Fibroblast of skin of left quadriceps (primary cell): ENCODE measurements around the gene CCDC112.

Source experiments
- DNase-seq, 2 experiments: peaks; one replicate each; pipeline ENCODE4 v3.0.0-alpha.2; 2013; ENCODE audit warnings: low read depth in 2 of 2

Gene CCDC112

DNA sequence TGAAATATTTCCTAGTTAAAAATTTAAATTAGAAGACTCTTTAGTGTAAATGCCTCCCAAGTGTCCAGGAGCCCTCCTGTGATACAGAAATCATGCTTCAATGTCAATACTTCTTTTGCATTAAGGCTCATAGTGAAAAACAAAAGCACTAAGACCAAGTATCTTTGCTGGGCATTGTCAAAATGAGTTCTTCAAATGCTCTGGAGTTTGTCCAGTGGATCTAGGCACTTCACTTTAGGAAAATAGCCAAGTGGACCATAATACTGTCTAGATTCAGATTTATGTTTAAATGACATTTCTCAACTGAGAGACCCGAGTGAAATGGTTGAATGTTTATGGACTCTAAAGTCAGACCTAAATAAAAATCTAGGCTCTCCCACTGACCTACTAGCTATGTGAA, 21.3 kb upstream of the CCDC112 start:
- DNase-seq: no peak

DNA sequence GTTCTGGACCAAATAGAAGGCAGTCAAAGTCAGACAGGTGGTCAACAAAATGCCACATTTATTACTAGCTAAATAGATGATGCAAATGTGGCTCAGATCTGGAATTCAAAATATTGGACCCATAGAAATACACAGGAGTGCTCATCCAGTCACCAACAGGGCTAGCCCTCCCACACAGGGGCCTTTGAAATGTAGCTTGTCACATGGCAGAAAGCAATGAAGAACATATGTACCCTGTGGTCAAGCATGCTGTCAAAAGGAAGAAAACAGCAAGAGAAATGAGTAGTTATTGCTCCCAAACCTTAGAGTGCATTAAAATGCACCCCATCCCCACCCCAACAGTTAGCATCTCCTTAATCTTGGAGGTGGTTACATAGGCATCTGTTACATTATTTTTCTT, 20.9 kb upstream of the CCDC112 start:
- no peak for DNase-seq

DNA sequence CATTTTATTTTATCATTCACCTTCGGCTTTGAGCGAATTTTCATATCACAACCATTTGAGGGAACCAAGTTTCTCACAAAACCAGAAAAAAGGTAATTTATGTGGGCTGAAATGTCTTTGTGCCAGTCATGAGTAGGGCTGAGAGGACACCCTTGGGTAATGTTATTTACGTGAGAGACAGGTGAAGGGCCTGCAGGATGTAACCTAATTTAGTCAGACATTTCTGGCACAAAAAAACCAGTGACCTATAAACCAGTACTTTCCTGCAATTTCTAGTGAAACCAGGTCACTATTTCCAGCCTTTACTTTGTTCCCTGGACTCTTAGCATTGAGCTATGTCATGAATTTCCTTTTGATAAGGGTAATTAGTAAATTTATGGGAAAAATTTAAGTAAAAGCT, 17.2 kb upstream of the CCDC112 start:
- no peak for DNase-seq

DNA sequence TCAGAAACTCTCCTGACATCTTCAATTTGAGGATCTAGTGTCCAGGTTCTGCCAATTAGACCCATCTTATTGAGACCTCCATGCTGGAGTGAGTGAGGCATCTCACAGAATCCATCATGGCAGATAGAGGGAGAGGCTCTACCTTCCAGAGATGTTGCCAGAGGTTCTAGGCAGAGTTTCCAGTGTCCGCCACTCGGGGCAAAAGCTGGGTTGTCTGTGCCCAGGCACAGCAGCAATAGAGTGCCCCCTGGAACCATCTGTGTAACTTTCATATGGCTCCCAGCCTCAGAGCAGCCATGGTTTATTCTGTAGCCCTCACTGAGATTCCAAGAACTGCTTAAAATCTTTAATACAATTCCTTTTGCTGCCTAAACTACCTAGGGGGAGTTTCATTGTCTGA, 16.6 kb upstream of the CCDC112 start:
- no peak for DNase-seq

DNA sequence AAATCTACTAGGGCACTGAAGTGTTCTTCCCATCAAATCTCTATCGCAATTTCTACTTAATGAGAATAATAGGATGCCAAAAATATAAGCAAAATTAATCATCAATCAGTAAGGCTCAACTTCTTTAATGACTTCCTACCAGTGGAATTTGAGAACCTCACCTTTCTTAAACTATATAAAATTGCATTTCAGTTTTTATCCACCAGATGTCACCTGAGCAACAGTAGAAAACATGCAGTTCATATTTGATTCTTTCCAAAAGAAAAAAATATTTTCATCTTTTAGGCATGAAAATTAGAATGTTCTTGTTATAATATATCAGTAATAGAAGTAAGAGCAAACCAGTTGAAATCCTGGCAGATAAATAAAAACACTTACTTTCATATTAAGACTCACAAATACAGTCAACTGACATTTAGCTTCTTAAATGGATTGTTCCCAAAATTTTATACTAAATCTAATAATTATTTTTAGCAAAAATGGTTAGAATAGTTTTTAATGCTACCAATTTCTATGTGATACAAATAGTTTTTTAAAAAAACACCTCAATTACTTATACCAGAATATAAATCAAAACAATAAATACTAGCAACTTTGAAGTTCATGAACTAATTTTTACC, 13.4 kb upstream of the CCDC112 start:
- DNase-seq: no peak

DNA sequence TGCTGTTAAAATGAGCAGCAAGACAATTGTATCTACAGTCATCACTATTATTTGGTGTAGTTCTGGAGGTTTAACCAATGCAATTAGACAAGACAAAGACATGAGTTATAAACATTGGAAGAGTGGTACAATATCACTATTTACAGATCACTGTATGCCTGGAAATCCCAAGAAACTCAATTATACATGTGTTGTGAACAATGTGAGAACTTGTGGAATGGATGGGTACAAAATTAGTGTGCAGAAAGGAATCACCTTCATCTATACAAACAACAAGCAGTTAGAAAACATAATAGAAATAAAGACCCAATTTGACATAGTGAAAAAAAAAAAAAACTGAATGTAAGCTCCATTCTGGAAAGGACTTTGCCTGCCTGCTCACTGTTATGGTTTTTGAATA, 12.4 kb upstream of the CCDC112 start:
- no peak for DNase-seq

DNA sequence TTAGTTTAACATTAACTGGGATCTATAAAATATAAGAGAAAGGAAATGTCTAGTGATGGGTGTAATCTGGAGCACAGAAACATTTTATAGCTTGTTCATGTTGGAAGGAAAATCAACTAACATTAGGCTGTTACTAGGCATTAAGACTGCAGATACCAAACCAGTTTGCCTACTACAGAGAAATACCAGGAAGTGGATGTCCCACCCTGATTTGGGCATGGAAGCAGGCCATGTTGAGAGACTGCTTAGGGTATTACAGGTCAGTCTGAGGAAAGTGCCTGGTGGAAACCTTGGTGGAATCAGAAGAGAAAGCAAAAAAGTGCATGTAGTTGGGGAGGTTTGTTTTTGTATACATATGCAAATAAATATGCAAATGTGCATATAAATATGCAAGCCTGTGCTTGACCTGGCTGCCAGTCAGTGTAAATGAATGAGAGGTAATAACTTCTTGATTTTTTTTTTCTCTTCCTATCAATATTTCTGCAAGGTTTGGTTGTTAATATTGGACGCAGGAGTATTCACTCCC, 9.6 kb upstream of the CCDC112 start:
- no peak for DNase-seq

DNA sequence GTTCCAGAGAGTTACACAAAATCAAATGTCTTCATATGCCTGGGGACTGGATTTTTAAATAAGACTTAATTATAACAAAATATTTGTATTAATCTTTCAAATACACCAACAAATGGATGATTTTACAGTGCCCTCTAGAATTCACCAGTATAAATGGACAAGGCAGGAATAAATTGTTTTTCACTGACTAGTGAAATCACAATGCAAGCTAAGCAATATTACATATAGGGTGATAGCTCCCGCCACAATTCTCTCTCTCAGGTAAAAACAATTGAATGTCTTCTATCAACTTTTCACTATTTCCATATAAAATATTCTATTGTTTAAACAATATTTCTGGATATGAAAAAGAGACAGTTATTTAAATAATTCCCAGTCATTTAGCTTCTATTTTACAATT, 8.0 kb upstream of the CCDC112 start:
- DNase-seq: no peak

DNA sequence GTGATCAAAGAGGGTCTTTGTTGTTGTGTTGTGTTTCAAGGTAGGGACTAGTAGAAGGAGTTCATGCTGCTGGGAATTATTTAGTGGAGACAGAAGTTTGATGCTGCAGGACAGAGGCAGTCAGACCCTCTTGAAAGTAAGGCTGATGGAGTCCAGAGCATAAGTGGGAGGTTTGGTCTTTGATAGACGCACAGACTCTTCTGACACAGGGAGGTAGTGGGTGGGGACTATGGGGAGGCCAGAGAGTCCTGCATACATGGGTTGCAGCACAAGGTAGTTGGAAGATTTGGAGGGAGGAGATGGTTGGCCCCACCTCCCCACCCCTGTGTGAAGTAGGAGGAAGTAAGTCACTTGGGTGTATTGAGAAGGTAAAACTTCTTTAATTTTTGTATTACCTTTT, 2.4 kb upstream of the CCDC112 start:
- no peak for DNase-seq

DNA sequence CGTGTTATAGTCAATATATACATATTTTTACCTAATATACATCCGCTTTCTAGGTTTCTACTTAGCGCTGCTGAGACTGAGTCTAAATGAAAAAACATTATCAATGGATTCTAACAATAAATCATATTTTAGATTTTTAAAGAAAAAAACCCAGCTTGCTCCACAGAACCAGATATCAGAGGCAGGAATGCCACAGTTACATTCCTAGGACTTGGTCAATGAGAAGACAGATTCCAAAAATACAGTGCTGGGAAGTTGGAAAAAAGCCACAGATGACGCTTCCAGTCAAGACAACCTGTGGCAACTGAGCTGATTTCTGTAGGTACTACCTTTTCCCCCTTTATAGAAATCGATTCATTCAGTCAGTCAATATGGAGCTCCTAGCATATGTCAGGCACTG, 577 bp upstream of the CCDC112 start:
- DNase-seq: no peak

DNA sequence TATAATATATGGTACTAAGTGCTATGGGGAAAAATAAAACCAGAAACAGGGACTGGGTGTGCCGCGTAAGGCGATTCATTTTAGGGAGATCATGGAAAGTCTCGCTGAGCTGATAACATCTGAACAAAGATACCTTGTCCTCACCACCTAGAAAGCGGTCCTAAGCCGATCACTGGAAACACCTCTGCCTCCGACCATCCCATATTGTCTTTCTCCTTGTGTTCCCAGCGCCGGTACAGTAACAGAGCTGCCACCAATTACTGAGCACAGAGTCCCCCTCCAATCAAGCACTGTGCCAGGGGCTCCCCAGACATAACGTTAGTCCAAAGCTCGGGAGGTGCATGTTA, 704 bp downstream of the CCDC112 start:
- DNase-seq: no peak

DNA sequence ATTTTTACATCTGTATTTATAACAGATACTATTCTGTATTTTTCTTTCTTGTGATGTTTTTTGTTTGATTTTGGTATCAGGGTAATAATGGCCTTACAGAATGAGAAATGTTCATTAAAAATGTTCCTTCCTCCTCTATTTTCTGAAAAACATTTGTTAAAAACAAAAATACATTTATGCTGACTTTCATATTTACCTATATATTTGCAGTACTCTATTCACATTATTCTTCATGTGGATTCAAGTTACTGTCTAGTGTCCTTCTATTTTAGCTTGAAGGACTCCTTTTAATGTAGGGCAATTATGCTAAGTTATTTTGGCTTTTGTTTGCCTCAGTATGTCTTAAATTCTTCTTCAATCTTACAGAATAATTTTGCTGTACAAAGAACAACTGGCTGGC, 5.1 kb downstream of the CCDC112 start:
- DNase-seq: no peak

DNA sequence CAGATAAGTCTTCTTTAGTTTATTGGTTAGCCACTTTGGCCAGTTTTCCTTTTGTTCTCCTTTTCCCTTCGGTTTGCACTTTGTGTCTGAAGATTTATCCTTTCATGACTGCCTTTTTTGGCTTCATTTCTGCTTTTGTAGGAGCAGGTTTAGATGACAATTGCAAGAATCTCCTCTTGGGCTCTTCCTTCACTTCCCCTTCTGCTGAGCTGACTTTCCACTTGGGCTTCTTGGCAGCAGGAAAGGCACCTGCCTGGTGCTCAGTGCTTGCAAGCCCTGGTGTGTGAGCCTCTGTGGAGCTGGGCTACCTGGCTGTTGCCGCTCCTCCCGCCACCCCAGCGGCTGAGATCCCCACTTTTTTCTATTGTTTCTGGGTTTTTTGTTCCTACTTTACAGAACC, 7.3 kb downstream of the CCDC112 start:
- DNase-seq: no peak

DNA sequence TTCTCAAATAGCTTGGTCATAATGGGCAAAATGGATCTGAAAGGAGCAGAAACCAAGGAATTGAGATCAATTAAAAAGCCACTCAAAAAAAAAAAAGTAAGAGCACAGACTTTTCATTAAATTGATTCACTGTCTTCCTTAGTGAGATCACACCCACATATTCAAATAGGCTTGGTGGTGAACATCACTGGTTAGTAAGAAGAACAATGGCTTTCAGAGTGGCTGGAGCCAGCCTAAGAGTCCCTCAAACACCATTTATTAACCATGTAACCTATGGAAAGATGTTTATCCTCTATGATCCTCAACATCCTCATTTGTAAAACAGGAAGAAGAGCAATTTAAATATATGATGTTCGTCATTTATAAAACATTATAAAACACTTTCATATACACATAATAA, 12.4 kb downstream of the CCDC112 start:
- DNase-seq: no peak

DNA sequence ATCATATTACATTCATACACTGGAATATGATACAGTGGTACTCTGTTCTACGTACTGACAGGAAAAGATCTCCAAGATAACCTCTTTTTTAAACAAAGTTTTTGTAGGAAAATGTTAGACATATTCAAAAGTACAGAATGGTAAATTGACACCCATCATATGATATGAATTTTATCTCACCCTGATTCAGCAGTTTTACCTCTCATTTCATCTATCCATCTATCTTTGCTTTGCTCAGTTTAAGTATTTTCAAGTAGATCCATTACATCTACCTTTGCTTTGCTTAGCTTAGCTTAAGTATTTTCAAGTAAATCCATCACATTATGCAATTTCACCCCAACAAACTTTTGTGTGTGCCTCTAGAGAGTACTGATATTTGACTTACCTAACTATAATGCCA, 14.3 kb downstream of the CCDC112 start:
- no peak for DNase-seq

DNA sequence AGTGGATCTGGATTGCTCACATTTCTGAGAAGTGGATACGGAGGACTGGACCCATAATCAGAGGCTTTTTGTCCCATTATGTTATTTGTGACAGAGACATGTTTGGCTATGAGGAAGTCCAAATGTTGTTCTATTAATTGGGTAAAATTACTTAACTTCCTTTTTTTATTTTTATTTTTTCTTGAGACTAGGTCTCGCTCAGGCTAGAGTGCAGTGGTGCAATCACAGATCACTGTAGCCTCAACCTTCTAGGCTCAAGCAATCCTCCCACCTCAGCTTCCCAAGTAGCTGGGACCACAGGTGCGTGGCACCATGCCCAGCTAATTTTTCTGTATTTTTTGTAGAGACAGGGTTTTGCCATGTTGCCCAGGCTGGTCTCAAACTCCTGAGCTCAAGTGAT, 21.9 kb downstream of the CCDC112 start:
- DNase-seq: no peak

DNA sequence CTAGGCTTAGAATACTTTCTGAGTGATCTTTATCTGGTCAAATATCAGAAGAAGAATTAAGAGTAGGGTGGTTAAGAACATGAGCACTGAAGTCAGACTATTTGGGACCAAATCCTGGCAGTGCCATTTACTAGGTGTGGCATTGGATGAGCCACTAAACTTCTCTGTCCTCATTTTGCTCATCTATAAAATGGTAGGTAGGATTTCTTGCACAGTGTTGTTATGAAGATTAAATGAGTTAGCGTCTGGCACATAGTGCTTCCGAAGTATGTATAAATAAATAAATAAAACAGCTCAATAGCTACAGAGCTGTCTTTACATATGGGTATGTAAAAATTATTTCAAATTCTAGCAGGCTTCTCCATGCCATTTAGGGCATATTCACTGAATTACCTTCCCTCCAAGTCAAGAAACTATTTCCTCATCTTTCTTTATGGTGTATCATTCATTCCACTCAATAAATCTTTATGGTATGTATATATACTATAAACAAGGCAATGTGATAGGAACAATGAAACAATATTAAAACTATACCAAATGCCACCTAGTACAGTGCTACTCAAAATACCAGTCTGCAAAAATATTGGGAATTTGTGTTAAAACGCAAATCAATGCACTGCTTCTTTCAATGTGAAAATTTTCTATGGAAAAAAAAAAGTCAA, 24.0 kb downstream of the CCDC112 start:
- DNase-seq: no peak

DNA sequence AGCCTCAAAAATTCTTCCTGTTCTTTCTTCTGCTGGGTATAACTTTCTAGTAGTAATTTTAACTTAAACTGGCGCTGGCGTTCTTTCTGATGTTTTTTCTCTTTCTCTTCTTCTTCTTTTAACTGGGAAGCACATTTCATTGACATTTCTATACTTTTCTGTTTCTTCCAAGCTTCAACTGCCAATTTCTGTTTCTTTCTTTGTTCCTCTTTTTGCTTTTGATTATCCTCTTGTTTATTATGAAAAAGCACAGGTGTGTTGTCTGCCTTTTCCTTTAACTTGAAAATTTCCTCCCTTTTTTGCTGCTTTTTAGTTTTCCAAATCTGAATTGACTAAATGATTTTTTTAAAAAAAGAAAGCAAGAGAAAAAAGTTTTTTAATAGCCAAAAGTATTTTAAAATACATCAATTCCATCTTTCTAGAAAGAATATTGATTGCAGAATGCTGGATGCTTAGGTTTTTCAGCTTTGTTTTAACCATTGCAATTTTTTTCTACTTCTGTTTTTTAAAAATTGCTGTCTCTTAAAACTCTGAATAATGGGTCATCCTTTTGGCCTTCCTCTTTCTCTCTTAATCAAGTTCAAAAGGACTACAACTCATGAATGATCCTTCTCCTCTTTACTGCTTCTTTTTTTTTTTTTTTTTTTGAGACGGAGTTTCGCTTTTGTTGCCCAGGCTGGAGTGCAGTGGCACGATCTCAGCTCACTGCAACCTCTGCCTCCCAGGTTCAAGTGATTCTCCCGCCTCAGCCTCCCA, 25.0 kb downstream of the CCDC112 start:
- DNase-seq: no peak

DNA sequence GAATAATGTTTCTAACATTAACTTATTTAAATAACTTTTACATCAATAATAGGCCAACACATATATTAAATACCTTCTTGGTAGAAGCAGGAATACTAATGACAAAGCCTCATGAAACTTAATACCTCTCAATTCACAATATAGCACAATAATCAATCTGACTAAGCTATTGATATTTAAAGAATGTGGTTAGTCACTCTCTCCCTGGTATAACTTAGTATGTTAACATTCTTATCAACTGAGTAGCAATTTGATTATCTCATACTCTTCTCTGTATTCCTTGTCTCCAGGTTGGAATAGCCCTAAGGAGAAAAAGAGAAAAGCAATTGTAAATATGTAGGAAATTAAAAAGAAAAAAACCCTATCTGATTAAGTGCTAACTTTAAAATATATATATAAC, 28.8 kb downstream of the CCDC112 start:
- peak in 1 of 2 experiments; percentile 14 for DNase-seq

DNA sequence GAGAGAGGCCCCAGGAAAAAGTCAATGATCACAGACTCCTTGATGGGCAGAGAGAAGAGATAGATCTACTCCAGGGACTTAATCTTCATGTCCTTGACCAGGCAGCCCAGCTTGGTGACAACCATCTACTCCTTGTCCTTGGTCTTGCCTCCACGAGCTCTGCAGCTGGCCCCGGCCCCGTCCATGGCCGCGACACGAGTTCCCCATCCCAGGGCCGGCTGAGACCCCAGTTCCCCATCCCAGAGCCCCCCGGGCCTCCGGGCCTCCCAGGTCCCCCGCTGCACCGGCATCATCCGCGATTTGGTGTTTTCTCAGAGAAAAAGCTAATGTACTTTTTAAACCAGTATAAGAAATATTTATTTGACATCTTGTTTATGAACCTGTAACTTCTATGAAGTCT, 31.2 kb downstream of the CCDC112 start:
- no peak for DNase-seq

DNA sequence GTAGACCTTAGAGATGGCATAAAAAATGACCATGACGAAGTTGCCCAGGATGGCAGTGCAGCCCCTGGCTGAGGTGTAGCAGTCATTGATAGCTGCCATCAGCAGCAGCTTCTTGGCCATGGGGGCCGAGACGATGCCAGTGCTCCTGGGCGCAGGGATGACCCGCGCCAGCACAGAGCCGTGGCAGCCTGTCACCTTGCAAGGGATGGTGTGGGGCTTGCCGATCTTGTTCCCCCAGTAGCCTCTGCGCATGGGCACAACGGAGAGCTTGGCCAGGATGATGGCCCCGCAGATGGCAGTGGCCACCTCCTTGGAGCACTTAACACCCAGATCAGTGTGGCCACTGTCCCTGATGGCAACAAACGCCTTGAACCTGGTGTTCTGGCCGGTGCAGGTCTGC, 31.7 kb downstream of the CCDC112 start:
- DNase-seq: no peak

DNA sequence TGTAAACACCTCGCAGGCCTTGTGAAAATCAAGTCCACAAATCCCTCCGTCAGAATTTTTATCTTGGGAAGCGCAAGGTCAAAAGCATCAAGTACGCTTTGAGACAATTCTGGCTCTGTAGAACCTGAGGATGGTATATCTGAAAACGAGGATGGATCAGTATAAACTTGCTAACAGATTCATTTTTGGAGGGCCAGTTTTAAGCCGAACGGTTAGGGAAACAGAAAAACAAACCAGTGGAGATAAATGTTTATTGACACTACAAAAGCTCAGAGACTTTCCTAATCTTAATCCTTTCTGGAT, 33.4 kb downstream of the CCDC112 start:
- DNase-seq: no peak

DNA sequence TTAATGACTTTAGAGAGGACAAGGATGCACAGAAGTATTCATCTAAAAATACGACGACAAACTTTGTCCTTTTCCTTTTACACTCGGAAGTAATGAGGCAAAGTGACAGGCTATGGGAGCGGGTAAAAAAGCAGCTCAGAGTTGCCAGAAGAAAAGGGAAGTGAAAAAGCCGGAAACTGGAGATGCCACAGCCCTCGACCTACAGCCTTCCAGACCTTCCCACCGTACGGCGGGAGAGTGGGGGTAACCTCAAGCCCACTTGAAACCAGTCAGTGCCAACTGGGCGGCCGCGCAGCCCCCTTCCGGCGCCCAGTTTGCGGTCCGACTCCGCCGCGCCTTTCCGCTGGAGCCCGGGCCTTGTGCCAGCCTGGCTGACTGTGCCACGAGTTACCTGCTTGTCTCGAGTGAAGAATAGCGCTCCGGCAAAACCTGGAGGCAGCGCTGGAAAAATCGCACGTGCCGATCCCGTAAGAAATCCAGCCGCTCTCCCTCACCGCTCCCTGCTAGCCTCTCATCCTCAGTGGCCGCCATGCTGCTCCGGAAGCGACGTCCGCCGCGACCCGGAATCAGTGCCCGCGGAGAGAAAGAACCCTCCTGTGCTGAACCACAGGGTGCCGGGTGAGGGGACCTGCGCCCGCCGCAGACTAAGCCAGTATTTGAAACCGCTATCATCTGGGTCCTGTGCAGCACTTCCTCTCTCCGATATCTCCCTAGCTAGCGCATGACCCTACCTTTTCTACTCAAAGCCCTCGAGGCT, 34.0 kb downstream of the CCDC112 start, which contains the start of gene PGGT1B:
PGGT1B (minus strand) TSS at position 557 of the 757 bp plus-strand sequence; CDS start at position 531, 26 bp downstream.
- peak; percentile 25 to 27 for DNase-seq
